Left ventricle myocardium superior (tissue), 1 donor: ENCODE measurements around the gene SMPD1. TPM values are rescaled to one million over a fixed set of nuclear protein-coding genes. Genes with fewer than 3 reads are reported as not detected.

Source experiments
- ATAC-seq: fragments of 200-7000 bp; cut with Tn5 transposase; one replicate; pipeline ENCODE4 v1.9.1; 2020; ENCODE audit warnings: mild to moderate bottlenecking, moderate library complexity
- DNase-seq: peaks from one replicate; pipeline ENCODE4 v3.0.0-alpha.2; 2020
- intact Hi-C: fragments of 100-400 bp; cut with micrococcal nuclease; formaldehyde crosslinking; loops from one replicate; pipeline ENCODE4 v1.11.0; 2022
- long read RNA-seq: library from polyadenylated mRNA; unstranded; transcript quantifications from one replicate; pipeline ENCODE4 v2.0.0, GENCODE V29; 2021
- total RNA-seq: library from RNA; stranded (reverse); fragmentation: NEBNext Ultra II Directional; extraction: Animal tissue kit (Norgen Biotek cat#: 25700); gene quantifications from one replicate; pipeline ENCODE4 v1.2.1, GENCODE V29; 2021
- donor health status: DM: no; HTN: yes; CAD: no; lungs with severe emphysema.

SMPD1 gene
- total RNA-seq = 60.9 TPM
- long read RNA-seq, transcript SMPD1-201 (6 exons, 2,452 nt) = major isoform, 7 of 37 reads
- long read RNA-seq, partial matches to known transcripts = 19 of 37 reads
- long read RNA-seq, other reads (novel, unspliced or antisense) = 11 of 37 reads

DNA sequence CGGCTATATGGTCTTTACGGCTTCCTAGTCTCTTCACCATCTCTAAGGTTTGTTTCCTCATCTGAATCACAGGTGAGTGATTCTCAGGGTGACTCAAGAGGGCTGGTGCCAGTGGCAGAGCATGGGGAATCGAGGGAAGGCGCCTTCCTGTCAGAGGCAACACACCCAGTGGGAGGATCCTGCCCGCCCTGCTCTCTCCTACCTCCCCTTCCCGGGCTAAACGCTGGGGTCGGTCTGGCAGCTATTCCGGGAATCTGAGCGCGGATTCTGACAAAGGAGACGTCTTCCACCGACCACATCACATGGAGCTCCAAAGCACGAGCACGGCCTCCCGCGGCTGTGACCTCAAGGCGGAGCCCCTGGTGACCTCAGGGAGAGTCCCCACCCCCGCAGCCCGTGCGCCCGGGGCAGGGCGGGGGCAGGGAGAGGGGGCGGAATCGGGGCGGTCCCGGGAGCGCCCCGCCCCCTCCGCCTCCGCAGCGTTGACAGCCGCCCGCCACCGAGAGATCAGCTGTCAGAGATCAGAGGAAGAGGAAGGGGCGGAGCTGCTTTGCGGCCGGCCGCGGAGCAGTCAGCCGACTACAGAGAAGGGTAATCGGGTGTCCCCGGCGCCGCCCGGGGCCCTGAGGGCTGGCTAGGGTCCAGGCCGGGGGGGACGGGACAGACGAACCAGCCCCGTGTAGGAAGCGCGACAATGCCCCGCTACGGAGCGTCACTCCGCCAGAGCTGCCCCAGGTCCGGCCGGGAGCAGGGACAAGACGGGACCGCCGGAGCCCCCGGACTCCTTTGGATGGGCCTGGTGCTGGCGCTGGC lies at the start of gene SMPD1:
SMPD1 (plus strand) TSS at position 570 of the 813 bp plus-strand sequence; CDS start at position 695, 125 bp downstream.
- intact Hi-C loops = loop anchor here (10.0 kb wide), 1 partner anchor 315 kb away; no protein-coding TSS in a partner anchor
- ATAC-seq = peak; percentile 98
- peak; percentile 97 for DNase-seq

DNA sequence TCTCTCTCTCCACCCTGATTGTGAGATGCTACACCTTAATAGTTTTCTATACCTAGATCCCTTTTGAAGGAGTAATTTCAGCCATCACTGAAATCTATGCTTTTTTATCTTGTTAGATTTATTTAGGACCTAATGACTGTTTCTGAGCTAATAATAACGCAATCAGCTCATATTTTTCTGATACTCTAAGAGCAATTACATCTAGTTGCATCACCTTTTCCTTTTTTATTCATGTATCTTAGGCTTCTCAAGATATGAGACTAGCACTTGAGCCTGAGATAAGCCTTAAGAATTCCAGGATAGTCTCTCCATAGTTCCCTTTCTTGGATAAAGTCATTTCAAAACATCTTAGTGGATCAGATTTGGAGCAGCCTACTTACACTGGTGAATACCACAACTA lies 44.9 kb upstream of the SMPD1 start:
- ATAC-seq = no peak
- intact Hi-C loops = no loop called here
- DNase-seq = no peak

DNA sequence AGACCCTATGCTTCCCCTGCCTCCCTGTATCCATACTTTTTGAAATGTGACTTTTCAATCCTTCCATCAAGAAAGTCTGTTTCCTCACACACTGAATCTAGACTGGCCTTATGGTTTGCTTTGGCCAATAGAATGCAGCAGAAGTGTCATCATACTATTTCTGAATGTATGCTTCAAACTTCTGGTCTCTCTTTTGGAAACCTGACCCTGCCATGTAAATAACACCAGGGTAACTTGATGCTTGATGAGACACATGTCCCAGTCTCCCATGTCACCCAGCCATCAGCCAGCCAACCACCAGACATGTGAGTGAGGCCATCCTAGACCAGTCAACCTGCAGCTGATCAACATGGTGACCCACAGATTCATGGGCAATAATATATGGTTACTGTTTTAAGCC lies 40.2 kb upstream of the SMPD1 start:
- DNase-seq (no peak), ATAC-seq (no peak)
- intact Hi-C loops = no loop called here

GRCh38 chr11:6350486-6350885 lies 39.8 kb upstream of the SMPD1 start:
- ATAC-seq (no peak), DNase-seq (no peak)
- intact Hi-C loops = no loop called here

DNA sequence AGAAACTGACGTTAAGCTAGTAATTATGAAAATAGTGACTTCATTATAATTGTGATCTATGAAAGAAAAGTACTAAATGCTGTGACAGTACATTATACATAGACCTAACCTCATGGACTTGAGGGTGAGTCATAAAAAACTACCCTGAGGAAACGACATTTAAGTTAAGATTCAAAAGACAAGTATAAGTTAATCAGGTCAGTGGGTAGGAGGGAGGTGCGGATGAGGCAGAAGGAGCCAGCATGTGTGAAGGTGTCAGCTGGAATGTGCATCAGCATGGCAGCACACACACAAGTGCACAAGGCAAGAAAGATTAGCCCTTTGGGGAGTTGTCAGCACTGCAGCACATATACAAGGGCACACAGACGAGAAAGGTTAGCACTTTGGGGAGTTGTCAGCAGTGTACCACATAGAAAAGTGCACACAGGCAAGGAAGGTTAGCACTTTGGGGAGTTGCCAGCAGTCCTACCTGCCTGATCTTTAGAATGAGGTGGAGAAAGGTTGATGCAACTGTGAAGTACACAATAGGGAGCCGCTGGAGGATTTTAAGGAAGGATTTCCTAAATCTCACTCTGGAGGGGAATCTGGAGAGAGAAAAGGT lies 38.4 kb upstream of the SMPD1 start:
- ATAC-seq (no peak), DNase-seq (no peak)
- intact Hi-C loops = no loop called here

DNA sequence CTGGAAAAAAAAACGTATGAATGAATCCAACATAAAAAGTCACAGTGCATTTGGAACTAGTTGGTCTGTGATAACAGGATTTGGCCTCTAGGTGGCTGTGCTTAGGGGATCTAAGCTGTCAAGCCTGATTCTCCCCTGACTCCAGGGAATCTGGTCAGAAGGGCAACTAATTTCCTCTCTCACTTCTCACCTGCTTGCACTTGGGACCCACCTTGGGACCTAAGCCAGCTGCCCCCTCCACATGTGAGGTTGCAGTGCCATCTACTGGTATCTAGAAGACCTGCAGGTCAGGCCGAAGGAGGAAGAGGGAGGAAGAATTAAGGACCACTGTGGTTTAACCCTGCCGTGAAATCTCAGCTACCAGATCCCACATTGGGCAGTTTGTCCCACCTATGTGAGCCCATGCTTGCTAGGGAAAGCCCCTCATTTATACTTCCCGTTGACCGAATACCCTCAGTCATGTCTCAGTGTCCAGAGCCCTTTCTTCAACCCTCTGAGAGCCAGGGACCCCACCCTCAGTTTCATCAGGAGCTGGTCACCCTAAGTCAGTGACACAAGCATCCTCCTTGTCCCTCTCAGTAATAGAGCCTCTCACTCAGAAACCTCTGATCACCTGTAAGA lies 36.8 kb upstream of the SMPD1 start:
- ATAC-seq (peak; percentile 74), DNase-seq (peak; percentile 39)
- intact Hi-C loops = no loop called here

- no peak for ATAC-seq
- intact Hi-C loops = no loop called here
Measured at GRCh38 chr11:6354651-6355485, 35.4 kb upstream of the SMPD1 start.

GRCh38 chr11:6356503-6357055 lies 33.7 kb upstream of the SMPD1 start:
- ATAC-seq (no peak), DNase-seq (no peak)
- intact Hi-C loops = no loop called here

More at GRCh38 chr11:6354651-6355485, 35.4 kb upstream of the SMPD1 start:
- DNase-seq = no peak

DNA sequence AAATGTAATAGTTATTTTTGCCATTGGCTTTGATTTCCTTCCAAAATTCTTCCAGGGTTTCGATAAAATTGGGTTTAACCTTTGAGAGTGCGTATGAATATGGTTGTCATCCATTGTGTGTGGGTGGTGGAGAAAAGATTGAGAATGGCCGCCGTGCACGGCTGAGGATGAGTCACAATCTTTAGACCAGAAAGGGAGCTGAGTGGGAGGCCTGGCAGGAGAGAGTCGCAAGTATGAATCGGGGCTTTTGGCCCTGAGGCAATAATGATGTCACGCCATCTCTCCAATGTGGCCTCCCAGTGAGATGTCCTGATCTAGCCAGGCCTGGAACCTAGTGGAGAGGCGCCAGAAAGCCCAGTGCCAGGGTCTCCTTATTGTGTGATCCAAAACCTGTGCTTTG lies 33.1 kb upstream of the SMPD1 start:
- DNase-seq (peak; percentile 60), ATAC-seq (peak; percentile 52)
- intact Hi-C loops = no loop called here

- DNase-seq (no peak), ATAC-seq (no peak)
- intact Hi-C loops = loop anchor here (5.0 kb wide), 1 partner anchor 338 kb away; no protein-coding TSS in a partner anchor
Measured at GRCh38 chr11:6360183-6360582, 30.1 kb upstream of the SMPD1 start.

DNA sequence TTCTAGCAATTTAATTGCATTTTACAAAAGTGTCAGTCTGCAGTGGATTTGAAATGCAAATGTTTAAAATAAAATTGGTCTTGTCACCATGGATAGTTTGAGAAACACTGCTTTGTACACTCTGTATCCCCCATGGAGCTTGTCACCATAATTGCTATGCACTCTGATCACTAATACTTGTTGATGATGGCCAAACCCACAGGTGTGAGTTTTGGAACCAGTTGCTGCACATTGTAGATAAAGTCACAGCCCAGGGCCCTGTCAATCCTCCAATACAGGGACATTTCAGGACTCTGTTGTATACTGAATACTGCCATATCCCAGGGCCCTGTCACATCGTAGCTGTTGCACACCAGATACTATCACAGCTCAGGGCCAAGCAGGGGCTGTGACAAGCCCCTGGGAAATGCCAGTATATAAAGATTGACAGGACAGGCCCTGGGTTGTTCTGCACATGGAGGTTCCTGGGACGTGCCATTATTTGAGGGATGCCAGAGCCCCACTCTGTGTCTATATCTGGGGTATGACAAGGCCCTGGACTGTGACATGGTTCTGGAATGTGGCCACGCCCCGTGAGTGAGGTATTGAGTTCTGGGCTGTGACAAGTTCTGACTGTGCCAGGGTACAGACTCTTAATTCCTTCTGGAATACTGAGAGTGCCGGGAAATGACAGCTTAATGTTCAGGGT lies 27.9 kb upstream of the SMPD1 start:
- DNase-seq = peak; percentile 89
- intact Hi-C loops = loop anchor here (5.0 kb wide), 1 partner anchor 340 kb away; no protein-coding TSS in a partner anchor

DNA sequence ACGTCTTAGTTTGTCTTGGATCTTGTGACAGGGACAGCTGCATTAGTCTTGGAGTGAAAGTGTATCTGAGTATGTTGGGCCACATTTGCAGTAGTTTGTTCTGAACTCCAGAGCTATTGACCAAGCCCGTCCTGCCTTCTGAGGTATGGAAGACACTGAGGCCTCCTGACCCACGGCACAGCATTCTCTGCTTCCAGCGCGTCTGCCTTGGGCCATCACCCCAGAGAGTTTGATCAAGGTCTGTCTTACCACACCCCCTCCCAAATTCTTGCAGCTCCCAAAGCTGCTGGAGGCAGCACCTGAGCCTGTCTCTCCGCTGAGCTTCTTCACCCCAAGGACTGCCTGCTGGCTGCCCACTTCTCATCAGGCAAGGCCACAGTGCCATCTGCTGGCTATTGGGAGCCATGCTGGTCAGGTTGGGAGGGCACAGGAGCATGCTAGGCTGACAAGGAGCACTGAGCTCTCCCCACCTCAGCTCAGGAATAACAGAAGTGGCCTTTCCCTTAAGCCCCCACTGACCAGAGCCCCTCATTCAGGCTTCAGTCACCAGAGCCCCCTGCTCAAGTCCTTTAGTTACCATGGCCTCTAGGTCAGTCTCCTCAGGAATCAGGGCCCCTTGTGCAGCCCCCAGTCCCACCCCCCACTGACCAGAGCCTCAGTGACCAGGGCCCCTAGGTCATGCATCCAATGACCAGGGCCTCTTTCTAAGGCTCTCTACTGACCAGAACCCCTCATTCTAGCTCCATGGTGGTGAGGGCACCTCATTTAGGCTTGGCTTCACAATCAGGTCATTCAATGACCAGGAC lies 27.2 kb upstream of the SMPD1 start:
- peak; percentile 86 for DNase-seq
- intact Hi-C loops = loop anchor here (5.0 kb wide), 1 partner anchor 341 kb away; no protein-coding TSS in a partner anchor
- peak; percentile 92 for ATAC-seq

More for the DNA sequence above, 27.9 kb upstream of the SMPD1 start:
- peak; percentile 96 for ATAC-seq

- intact Hi-C loops = no loop called here
- DNase-seq = no peak
- no peak for ATAC-seq
Measured at GRCh38 chr11:6365659-6366058, 24.6 kb upstream of the SMPD1 start.

DNA sequence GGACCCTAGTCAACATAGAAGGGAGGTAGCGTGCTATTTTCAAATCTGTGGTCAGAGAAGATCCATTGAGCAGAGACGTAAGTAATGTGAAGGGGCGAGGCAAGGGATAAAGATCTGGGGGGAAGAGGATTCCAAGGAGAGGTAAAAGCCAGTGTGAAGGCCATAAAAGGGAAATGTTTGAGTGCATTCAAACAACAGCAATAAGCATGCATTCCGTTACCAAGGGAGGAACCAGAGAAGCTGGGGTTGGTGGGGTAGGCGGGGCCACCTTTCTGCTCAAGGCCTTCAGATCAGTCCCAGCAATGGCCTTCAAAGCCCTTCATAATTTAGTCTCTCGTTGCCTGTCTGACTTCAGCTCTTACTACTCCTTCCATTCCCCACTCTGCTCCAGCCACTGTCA lies 18.4 kb upstream of the SMPD1 start:
- intact Hi-C loops = no loop called here
- no peak for ATAC-seq

DNA sequence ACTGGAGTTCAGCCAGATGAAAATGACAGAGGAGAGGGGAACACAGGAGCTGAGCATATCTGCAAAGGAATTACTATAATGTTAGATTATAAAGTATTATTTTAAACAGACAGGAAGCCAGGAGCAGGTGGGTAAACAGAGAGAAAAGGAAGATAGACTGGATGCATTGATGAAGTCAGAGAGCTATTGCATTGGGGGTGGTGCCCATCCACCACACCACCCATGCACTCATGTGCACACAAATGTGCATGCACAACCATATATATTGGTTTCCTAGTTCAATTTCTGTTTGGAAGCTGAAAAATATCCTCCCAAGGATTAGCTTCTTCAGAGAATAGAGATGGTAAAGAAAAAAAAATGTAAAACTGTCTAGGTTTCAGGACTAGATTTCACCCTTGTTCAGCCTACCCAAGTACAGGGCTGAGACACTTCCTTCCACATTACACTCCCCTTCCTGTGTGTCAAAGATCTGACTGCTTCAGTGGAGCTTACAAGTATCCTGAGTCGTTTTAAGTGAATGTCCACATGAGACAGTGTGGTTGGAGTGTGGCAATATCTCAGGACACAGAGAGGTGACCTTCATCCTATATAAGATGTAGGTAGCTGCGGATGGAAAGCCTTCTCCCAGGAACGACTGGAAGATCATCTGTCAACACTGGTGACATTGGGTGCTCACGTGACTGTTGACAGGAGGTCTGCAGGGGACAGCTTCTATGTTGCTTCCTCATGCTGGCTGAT lies 12.2 kb upstream of the SMPD1 start:
- ATAC-seq (peak; percentile 63), DNase-seq (no peak)
- intact Hi-C loops = loop anchor here (2.0 to 5.0 kb wide), 2 partner anchors 65 to 129 kb away; no protein-coding TSS in a partner anchor

More for the DNA sequence above, 18.4 kb upstream of the SMPD1 start:
- no peak for DNase-seq

- DNase-seq (no peak), ATAC-seq (peak; percentile 27)
- intact Hi-C loops = loop anchor here (2.0 to 5.0 kb wide), 2 partner anchors 64 to 129 kb away; no protein-coding TSS in a partner anchor
Measured at GRCh38 chr11:6378640-6378989, 11.7 kb upstream of the SMPD1 start.
